GM19468 (cell line): ENCODE data around the gene SLFN12L.
"Not testable (repeated sequence)": the region's sequence is repeated elsewhere in the genome, so short reads cannot be mapped to it uniquely, and the experiment has no call there.

Source experiments
- ATAC-seq: cut with Tn5 transposase; IDR thresholded peaks from one replicate; pipeline ENCODE4 v1.9.1; 2021; ENCODE audit warnings: mild to moderate bottlenecking, moderate library complexity, moderate number of reproducible peaks; ENCODE audit not compliant: unreplicated experiment; ENCODE audit errors: extremely low read depth

Gene SLFN12L

DNA sequence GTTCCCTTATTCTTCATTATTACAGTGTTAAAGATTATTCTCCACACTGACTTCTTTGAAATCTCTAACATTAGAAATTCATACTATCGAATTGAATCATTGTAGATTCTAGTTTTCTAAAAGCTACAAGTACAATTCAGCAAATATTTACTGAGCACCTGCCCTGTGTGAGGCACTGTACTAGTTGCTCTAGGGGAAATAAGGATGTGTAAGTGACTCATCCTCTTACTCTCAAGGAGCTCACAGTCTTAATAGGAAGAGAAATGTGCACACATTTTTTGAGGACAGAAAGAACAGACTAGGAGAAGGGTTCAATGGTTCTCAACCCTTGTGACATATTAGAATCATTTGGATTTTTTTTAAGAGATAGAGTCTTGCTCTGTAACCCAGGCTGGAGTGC, 7.7 kb upstream of the SLFN12L start:
- ATAC-seq, result no peak

DNA sequence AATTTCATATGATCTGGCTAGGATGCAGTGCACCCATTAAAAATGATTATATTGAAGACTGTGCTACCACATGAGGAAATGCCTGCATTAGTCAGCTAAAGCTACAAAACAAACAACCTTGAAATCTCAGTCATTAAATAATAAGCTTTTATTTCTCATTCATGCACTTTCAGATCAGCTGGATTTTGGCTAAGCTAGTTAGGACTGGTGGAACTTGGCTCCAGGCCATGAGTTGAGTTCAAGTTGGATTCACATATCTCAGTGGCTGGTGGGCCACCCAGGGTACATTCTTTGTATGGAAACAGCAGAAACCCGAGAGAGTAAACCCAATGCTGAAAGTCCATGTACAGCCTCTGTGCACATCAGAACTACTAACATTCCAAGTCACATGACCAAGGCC, 6.4 kb upstream of the SLFN12L start:
- no peak for ATAC-seq

DNA sequence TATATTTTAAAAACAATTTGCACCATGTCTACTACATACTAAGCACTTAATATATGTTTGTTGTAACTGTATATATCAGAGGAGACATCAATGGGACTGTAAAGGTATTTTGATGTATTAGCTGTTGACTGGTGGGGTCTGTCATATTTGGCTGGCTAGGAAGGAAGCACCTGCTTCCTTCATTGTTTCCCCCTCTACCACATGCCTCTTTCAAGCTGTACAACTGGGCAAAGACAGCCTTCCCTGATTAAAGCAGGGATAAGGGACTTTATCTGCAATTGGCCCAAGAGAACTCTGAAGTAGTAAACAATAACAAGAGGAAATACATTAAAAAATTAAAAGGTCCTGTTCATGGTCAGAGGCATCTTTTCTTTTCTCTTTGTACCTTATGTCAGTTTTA, 5.5 kb upstream of the SLFN12L start:
- no peak for ATAC-seq

DNA sequence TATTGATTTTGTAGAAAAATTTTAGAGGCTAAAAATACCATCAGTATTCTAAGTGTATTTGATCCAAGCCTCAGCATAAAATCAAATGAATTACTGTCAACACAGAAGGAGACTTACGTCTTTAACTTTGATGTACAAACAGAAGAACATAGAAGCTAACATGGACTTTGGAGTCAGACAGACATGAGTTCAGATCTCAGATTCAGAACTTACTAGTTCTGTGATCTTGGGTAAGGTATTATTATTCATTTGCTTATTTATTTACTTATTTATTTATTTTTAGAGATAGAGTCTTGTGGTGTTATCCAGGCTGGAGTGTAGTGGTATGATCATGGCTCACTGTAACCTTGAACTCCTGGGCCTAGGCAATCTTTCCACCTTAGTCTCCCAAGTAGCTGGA, 4.0 kb upstream of the SLFN12L start:
- ATAC-seq, result no peak

DNA sequence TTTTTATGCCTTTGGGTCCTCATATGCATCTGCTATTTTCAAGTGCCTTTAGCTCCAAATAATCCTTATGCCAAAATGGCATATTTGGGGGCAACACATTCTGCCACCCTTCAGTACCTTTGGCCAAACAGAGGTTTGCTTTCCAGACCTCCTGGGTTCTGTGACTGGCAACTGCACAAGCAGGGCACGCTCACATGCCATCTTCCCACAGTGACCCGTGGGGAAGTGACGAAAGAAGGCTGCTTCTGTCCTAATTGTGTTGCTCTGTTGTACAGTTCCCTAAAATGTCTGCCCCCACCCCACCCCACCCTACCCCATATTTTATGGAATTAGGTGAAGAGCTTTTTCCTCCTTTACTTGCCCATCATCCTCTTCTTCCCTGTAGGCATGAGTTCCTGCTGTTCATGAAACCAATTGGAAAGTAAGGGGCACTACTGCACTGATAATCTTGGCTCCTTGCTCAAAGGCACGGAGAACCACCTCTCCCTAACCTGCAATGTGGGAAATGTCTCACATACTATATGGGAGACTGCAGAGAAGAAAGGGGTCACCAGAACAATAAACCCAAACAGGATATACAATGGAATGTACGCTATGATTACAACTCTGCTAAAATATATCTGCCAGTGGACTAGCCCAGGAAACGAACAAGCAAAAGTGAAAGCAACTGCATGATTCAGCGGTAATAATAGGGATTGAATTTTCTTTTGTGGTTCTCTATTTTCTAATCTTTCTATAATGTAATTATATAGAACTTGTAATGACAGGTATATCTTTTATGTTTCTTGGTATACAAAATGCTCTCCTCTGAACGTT, 3.3 kb upstream of the SLFN12L start:
- ATAC-seq, result no peak

DNA sequence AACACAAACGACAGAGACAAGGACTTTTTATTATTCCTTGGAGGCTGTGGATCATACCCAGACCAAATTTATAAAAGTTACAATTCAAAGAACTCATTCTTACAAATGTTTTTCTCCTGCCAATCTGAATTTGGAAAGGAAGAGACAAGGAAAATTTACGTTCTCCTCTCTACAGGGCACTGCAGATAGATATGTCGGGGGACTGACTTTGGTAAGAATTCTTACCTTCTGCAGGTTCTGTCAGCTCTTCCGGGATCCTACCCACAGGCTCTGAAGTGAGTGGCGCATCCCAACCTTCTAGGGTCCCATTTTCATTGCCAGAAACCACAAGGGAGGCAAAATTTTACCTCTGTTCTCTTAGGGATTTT, 2.2 kb upstream of the SLFN12L start:
- no peak for ATAC-seq

DNA sequence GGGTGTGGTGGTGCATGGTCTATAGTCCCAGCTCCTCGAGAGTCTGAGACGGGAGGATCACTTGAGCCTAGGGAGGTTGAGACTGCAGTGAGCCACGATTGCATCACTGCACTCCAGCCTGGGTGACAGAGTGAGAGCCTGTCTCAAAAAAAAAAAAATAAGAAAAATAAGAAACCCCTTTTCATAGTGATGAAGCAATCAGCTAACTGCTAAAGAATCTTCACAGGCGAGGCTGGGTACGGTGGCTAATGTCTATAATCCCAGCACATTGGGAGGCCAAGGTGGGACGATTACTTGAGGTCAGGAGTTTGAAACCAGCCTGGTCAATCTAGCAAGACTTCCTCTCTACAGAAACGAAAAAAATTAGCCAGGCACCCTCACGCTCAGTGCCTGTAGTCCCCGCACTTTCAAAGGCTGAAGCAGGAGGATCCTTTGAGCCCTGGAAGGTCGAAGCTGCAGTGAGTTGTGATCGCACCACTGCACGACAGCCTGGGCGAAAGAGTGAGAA, 760 bp downstream of the SLFN12L start:
- no peak for ATAC-seq

DNA sequence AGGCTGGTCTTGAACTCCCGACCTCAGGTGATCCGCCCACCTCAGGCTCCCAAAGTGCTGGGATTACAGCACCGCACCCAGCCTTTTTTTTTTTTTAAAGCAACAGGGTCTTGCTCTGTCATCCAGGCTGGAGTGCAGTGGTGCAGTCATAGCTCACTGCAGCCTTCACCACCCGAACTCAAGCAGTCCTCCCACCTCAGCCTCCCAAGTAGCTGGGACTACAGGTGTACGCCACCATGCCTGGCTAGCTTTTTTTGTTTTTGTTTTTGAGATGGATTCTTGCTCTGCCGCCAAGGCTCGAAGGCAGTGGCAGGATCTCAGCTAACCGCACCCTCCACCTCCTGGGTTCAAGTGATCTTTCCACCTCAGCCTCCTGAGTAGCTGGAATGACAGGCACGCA, 2.1 kb downstream of the SLFN12L start:
- ATAC-seq, result not testable (repeated sequence)

DNA sequence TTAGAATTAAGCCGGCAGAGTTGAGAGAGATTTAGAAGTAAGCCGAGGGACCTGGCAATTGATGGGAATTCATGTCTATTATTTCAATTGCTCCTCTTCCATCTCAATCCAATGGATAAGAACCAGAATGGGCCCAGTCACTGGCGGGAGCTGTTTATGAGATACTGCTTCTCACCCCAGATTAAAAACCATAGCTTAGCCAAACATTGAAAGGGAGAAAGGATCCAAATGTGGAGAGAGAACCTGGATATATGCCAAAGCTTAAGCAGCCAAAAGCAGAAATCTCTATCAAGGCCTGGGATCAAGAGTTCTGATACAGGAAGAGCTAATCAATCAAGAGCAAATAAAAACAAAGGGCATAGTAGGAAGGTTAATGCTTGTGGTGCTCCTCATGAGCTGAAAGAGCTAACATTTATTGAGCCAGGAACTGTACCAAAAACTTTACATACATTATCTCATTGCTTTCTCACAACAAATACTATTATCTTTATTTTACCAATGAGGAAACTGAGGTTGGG, 2.8 kb downstream of the SLFN12L start:
- no peak for ATAC-seq

DNA sequence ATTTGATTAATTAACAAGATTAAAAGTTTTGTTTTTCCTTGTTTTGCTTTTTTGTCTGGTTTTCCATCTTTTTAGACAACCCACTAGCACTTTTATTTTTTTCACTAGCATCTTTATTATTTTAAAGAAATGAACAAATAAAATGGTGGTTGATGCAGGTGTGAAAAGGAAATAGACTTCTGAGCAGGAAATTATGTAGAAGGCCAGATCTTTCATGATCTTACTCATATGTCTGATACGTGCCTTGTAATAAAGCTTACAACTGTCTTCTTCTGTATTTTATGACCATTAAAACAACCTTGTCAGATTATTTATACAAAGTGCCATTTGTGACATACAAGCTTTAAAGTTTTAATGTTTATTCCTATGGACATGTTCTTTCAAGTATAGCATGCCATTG, 6.3 kb downstream of the SLFN12L start:
- no peak for ATAC-seq

DNA sequence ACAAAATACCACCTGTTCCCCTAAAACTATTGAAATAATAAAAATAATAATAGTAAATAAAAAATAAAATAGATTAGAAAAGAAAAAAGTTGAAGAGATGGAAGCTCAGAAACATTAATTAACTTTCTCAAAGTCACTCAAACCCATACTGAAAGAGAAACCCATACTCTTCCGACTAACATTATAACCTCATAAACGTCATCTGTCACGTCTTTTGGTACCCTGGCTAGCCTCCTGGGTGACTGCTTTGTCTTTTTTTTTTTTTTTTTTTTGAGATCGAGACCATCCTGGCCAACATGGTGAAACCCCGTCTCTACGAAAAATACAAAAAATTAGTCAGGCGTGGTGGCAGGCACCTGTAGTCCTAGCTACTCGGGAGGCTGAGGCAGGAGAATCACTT, 7.6 kb downstream of the SLFN12L start:
- ATAC-seq, result no peak

DNA sequence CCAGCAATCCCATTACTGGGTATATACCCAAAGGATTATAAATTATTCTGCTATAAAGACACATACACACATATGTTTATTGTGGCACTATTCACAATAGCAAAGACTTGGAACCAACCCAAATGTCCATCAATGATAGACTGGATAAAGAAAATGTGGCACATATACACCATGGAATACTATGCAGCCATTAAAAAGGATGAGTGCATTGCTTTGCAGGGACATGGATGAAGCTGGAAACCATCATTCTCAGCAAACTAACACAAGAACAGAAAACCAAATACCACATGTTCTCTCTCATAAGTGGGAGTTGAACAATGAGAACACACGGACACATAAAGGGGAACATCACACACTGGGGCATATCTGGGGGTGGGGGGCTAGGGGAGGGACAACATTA, 8.2 kb downstream of the SLFN12L start:
- not testable (repeated sequence) for ATAC-seq

DNA sequence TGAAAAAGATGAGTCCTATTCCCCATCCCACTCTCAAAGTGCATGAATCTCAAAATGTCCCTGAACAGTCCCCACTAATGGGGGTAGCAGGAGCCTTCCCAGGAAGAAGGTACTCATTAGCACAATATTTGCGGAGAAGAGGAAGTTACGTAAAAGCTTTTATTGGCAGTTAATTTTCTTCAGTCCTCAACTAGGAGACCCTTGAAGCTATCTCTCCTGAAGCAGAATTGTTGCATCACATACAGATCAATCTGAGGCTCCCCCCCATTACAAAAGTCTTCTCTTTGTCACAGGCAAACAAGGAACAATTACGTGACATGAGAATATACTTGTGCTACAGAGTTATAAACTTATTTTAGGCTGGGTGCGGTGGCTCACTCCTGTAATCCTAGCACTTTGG, 14.2 kb downstream of the SLFN12L start:
- no peak for ATAC-seq

DNA sequence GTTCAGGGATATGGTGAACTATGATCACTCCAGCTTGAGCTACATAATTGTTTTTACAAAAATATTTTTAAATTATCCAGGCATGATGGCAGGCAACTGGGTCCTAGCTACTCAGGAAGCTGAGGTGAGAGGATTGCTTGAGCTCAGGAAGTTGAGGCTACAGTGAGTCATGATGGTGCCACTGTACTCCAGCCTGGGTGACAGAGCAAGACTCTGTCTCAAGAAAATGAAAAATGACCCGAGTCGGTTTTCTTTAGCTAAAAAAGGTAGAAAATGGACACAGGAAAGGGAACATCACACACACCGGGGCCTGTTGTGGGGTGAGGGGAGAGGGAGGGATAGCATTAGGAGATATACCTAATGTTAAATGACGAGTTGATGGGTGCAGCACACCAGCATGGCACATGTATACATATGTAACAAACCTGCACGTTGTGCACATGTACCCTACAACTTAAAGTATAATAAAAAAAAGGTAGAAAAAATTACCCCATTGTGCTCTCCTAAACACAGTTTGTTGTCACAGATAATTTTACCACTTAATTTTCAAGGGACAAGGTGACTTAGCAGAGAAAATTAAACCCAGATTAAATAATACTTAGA, 15.7 kb downstream of the SLFN12L start:
- ATAC-seq, result not testable (repeated sequence)

DNA sequence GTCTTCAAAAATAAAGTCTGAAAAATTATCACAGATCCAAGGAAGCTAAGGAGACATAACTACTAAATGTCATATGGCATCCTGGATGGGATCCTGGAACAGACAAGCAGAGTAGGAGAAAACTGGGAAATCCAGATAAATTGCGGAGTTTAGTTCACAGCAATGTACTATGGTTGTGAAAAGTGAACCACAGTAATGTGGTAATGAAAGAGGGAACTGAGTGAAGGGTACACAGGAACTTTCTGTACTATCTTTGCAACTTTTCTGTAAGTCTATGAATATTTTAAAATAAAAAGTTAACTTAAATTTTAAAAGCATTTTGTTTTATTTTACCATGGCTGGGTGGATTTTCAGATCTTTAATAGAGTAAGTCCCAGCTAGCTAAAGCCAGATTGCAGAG, 16.3 kb downstream of the SLFN12L start:
- ATAC-seq, result no peak

DNA sequence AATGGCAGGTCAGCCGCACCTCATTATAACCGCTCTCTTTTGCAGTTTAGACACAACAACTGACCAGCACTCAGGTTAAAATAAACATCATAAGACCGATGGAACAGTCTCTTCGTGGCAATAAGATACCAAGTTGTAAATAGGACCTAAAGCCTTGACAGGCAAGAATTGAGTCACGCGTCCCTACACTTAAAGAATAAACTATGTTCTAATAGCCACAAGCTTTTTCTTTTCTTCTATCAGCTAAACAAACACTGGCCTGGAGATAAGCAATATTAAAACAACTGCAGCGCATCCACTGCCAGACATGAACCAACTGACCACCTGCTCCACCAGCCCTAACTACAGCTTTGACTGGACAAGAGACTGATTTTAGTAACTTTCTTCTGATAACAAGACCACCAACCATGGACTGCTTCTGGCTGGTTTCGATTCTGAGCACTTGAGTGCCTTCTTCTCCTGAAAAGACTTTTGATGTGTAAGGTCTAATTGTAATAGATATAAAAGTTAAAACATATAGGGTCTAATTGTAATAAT, 17.5 kb downstream of the SLFN12L start:
- ATAC-seq, result no peak

DNA sequence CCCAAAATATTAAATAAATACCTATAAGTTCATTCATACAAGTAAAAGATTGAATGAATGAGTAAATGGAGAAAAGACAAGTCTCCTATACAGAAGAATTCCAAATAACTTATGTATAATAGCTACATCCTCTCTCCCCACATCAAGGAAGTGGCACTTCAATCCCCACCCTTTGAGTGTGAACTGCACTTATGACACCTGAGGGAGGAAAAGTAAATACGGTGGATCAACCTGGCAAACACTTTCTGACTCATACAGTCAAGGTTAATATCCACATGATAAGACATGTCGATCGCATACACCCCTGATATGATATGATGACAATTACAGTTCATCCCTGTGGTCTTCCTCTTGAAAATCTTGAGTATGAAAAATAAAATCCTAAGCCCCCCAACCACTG, 18.0 kb downstream of the SLFN12L start:
- no peak for ATAC-seq

DNA sequence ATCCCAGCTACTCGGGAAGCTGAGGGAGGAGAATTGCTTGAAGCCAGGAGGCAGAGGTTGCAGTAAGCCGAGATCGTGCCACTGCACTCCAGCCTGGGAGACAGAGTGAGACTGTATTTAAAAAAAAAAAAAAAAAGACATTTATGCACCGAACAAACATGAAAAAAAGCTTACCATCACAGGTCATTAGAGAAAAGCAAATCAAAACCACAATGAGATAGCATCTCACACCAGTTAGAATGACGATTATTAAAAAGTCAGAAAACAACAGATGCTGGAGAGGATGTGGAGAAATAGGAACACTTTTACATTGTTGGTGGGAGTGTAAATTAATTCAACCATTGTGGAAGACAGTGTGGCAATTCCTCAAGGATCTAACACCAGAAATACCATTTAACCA, 19.0 kb downstream of the SLFN12L start:
- not testable (repeated sequence) for ATAC-seq

DNA sequence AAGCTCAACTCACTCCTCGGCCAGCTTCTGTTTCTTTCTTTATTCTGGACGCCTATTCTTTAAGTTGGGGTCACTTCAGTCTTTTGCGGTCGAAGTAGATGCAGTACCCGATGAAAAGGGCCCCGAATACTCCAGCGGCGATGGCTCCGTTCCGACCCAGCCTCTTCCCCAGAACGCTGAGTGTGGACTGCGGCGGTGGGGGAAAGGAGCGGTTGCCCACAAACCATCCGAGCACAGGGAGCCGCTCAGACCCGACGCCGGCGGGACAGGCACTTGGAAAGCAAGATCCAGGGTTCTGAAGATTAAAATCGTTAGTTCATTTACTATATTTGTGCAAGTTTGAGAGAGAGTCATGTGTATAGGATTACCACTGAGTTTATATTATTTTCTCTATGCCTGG, 22.5 kb downstream of the SLFN12L start:
- no peak for ATAC-seq

DNA sequence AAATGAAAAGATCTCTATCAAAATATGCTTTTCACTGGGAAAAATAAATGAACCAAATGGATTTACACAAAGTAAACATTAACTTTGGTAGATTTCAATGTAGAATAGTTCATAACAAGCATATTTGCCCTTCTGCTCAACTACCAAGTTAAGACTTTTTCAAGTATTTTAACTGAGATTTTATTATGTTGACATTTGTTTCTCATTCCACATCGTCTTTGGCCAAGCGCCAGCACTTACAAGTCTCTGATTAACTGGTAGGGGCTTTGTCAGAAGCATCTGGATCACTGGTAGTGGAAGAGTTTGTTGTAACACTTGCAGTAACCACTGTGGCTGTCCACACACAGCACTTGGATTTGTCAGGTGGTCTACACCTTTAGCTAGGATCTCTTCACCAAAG, 22.9 kb downstream of the SLFN12L start:
- ATAC-seq, result no peak

DNA sequence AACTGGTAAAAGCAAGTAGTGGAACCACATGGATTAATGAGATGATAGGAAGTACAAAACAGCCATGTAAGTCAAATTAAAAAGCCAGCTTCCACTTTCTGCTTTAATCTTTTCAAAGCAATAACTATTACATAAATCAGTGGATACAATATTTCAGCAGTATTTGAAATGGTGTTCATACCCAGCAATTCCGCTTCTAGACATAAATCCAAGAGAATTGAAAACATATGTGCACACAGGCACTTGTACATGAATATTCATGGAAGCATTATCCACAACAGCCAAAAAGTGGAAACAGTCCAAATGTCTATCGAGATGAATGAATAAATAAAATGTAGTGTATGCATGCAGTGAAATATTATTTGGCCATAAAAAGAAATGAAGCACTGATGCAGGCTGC, 27.4 kb downstream of the SLFN12L start:
- ATAC-seq, result no peak
